KMS-11 (cell line): Measurements from ENCODE around the gene MASP2.

Experiments
- H2AFZ ChIP-seq: fragments of 200-600 bp; sonication (generic); 2 replicates; pipeline ENCODE4 v1.6.1; 2016; ENCODE audit warnings: antibody characterized with exemption, mixed run types, low read depth
- H3K27ac ChIP-seq: fragments of 200-600 bp; sonication (generic); 2 replicates; pipeline ENCODE4 v1.6.1; 2016; ENCODE audit warnings: mild to moderate bottlenecking, mixed run types
- H3K27me3 ChIP-seq: fragments of 200-600 bp; sonication (generic); 2 replicates; pipeline ENCODE4 v1.6.1; 2017; ENCODE audit warnings: mild to moderate bottlenecking, low read depth, mixed run types, moderate library complexity; ENCODE audit not compliant: insufficient read depth
- H3K36me3 ChIP-seq: fragments of 200-600 bp; sonication (generic); 2 replicates; pipeline ENCODE4 v1.6.1; 2017; ENCODE audit warnings: mild to moderate bottlenecking, mixed run types; ENCODE audit not compliant: insufficient read depth
- H3K4me1 ChIP-seq: fragments of 200-600 bp; sonication (generic); 2 replicates; pipeline ENCODE4 v1.6.1; 2016; ENCODE audit warnings: mild to moderate bottlenecking, low read depth, mixed run types; ENCODE audit not compliant: poor library complexity, severe bottlenecking
- H3K4me2 ChIP-seq: fragments of 200-600 bp; sonication (generic); 2 replicates; pipeline ENCODE4 v1.7.0; 2016; ENCODE audit warnings: mild to moderate bottlenecking, mixed run types
- H3K4me3 ChIP-seq: fragments of 200-600 bp; sonication (generic); IDR thresholded peaks from 2 replicates; pipeline ENCODE4 v1.6.1; 2017; ENCODE audit warnings: low read depth, low read length, mixed read lengths; ENCODE audit not compliant: insufficient read depth
- H3K79me2 ChIP-seq: fragments of 200-600 bp; sonication (generic); 2 replicates; pipeline ENCODE4 v1.6.1; 2016; ENCODE audit warnings: low read depth, mixed run types; ENCODE audit not compliant: insufficient read depth
- H3K9ac ChIP-seq: fragments of 200-600 bp; sonication (generic); 2 replicates; pipeline ENCODE4 v1.6.1; 2016; ENCODE audit warnings: mild to moderate bottlenecking, mixed run types
- H4K20me1 ChIP-seq: fragments of 200-600 bp; sonication (generic); 2 replicates; pipeline ENCODE4 v1.6.1; 2016; ENCODE audit warnings: mild to moderate bottlenecking, mixed run types; ENCODE audit not compliant: insufficient read depth
- TF ChIP-seq, protein P1 (sequence below): fragments of 200-600 bp; sonication (generic); conservative IDR thresholded peaks from 2 replicates; pipeline ENCODE4 v1.6.1; 2017; ENCODE audit warnings: low read depth, mild to moderate bottlenecking, antibody characterized with exemption, low read length, moderate library complexity, mixed read lengths

The MASP2 gene

DNA sequence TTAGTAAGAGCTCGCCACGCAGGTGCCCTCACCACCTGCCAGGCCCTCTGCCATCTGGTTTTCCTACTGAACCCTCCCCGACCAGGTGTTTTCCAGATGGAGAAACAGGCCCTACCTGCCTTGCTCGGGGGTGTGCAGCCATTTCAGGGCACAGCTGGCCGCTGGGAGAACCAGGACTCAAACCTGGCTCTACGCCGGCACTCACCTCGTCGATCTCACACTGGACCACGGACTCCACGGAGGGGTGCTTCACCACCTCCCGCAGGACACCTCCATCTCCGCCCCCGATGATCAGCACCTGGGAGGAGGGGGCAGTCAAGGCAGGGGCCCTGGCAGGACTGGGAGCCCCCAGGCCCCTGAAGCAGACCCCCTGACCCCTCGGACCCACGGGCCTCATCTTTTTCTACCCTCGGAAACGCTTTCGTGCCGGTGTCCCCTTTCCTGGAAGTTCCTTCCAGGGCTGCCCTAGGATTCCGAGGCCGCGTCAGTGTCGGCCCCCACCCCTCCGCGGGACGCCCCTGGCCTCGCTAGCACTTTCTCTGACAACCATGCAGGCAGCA is 11.6 kb upstream of the MASP2 start:
- peak overlapping the region; percentile 53; the same call in 1 of the 2 replicates for H3K27ac ChIP-seq
- H3K79me2 ChIP-seq: peaks cover 40% of the 10 kb centered on the region
- H3K36me3 ChIP-seq: peaks cover 12% of the 10 kb centered on the region; the same call in 1 of the 2 replicates
- no peaks in the 10 kb centered on the region for H3K27me3 ChIP-seq
- H2AFZ ChIP-seq: 0 out of 2 replicates have a peak overlapping the region, but pooled peaks have one; percentile 57
- peak overlapping the region; percentile 77 for H3K4me3 ChIP-seq
- peak overlapping the region; percentile 95 for H3K4me2 ChIP-seq
- peaks cover 40% of the 10 kb centered on the region for H3K4me1 ChIP-seq
- TF ChIP-seq, protein P1, sequence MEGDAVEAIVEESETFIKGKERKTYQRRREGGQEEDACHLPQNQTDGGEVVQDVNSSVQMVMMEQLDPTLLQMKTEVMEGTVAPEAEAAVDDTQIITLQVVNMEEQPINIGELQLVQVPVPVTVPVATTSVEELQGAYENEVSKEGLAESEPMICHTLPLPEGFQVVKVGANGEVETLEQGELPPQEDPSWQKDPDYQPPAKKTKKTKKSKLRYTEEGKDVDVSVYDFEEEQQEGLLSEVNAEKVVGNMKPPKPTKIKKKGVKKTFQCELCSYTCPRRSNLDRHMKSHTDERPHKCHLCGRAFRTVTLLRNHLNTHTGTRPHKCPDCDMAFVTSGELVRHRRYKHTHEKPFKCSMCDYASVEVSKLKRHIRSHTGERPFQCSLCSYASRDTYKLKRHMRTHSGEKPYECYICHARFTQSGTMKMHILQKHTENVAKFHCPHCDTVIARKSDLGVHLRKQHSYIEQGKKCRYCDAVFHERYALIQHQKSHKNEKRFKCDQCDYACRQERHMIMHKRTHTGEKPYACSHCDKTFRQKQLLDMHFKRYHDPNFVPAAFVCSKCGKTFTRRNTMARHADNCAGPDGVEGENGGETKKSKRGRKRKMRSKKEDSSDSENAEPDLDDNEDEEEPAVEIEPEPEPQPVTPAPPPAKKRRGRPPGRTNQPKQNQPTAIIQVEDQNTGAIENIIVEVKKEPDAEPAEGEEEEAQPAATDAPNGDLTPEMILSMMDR: no peak
- no peaks in the 10 kb centered on the region for H4K20me1 ChIP-seq
- peak overlapping the region; percentile 89 for H3K9ac ChIP-seq

DNA sequence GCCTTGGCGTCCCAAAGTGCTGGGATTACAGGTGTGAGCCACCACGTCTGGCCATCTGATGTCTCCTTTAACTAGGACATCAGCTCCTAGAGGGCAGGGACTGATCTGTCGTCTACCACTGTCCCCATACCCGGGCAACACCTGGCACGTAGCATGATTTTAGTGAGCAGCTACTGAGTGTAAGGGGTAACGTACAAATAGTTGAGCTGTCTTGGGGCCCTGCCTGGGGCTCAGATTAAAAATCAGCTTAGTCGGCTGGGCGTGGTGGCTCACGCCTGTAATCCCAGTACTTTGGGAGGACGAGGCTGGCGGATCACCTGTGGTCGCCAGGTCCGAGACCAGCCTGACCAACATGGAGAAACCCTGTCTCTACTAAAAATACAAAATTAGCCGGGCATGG is 11.0 kb upstream of the MASP2 start:
- Histone ChIP-seq H4K20me1 (no peaks in the 10 kb centered on the region), H3K27me3 (no peaks in the 10 kb centered on the region), H2AFZ (no peak overlapping the region), H3K4me1 (peaks cover 34% of the 10 kb centered on the region), H3K4me3 (no peak overlapping the region), H3K9ac (no peak overlapping the region), H3K27ac (no peak overlapping the region), H3K36me3 (peaks cover 12% of the 10 kb centered on the region; the same call in 1 of the 2 replicates), H3K79me2 (peaks cover 40% of the 10 kb centered on the region), H3K4me2 (peak overlapping the region; percentile 95)
- TF ChIP-seq, protein P1: no peak

DNA sequence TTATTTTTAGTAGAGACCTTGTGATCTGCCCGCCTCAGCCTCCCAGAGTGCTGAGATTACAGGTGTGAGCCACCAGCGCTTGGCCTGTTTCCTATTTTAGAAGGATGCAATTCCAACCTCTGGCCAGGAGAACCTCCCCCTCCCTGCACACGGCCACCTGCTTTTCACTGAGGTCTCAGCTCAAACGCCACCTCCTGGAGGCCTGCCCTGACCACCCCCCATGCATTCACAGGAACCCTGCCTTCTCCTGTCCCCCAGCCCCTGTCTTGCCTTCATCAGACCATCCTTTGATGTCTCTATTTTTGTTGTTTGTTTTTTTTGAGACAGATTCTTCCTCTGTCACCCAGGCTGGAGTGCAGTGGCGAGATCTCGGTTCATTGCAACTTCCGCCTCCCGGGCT is 10.4 kb upstream of the MASP2 start:
- Histone ChIP-seq H2AFZ (no peak overlapping the region), H3K4me1 (peaks cover 28% of the 10 kb centered on the region), H4K20me1 (no peaks in the 10 kb centered on the region), H3K4me3 (no peak overlapping the region), H3K27ac (no peak overlapping the region), H3K4me2 (peak overlapping the region; percentile 95; the same call in 1 of the 2 replicates), H3K9ac (no peak overlapping the region), H3K79me2 (peaks cover 40% of the 10 kb centered on the region), H3K36me3 (peaks cover 12% of the 10 kb centered on the region; the same call in 1 of the 2 replicates), H3K27me3 (no peaks in the 10 kb centered on the region)
- TF ChIP-seq, protein P1: no peak

DNA sequence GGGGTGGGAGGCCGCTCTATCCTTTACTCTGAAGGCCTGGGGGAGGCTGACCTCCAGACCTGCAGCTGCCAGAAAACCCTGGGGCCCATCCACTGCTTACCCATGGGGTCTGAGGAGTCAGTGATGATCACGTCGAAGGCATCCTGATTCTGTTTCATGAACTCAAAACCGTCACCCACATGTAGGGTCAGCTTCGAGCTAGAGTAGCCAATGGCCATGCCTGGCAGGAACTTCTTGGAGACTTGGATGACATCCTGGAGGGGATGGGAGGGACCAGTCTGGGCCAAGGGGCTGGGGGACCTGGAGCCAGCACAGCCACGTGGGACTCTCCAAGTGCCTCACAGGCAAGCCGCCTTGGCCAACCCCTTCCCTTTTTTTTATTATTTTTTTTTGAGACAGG is 9.5 kb upstream of the MASP2 start:
- TF ChIP-seq, protein P1: no peak
- no peak overlapping the region for H3K27ac ChIP-seq
- peaks cover 12% of the 10 kb centered on the region; the same call in 1 of the 2 replicates for H3K36me3 ChIP-seq
- no peaks in the 10 kb centered on the region for H4K20me1 ChIP-seq
- H3K79me2 ChIP-seq: peaks cover 34% of the 10 kb centered on the region
- no peaks in the 10 kb centered on the region for H3K27me3 ChIP-seq
- H3K4me1 ChIP-seq: peaks cover 19% of the 10 kb centered on the region
- H3K9ac ChIP-seq: no peak overlapping the region
- no peak overlapping the region for H3K4me3 ChIP-seq
- no peak overlapping the region for H2AFZ ChIP-seq
- H3K4me2 ChIP-seq: no peak overlapping the region
